Measurements from ENCODE around the gene CDH23.

GRCh38 chr10:71838264-71839211 lies 441.8 kb downstream of the CDH23 start:
- TF ChIP-seq CTCF (IDR thresholded peaks at IDR 0.05; ENCODE audit: low read depth, low read length, poor library complexity, severe bottlenecking) (no peak), EZH2phosphoT487 (IDR thresholded peaks at IDR 0.05; ENCODE audit: borderline replicate concordance, low read length) (no peak)
